ENCODE data around the gene DCPS.

DNA sequence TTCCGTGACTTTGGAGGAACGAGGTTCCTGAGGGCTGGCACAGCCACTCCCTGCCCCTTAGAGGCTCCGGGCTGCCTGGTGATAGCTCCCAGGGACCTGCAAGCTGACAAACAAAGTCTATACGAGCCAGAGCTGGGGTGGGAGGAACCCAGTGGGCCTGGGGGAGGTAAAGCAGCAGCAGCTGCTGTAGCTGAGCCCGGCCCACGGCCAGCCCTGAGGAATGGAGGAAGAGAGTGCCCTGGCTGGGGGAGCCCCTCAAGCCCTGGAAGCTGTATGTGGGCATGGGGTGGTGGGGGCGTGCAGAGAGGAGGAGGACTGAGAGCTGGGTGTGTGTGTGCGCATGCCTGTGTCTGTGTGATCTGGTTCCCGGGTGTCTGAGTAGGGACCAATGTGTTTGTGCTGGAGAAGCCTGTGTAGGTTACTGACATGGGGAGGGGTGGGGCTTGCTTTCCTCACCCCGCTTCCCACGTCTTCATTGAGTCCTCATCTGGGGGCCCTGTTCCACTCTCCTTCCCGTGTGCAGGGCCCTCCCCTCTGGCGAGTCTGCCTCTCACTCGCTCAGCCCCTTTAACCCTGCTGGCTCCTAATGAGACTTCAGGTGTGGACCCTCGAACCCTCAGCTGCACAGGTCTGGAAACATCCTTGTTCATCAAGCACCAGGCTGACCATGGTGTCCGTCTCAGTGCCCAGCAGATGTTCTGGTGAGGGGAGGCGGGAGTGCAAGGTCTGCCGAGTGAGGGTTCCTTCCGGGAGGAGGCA is 62.4 kb downstream of the DCPS start:
- TF ChIP-seq CTCF (IDR thresholded peaks at IDR 0.05 in 2 of 3, conservative IDR thresholded peaks at IDR 0.05 in 1 of 3; ENCODE audit: borderline replicate concordance in 1 of 3, insufficient read depth in 1 of 3, low read depth in 2 of 3, low read length in 2 of 3) (no peak), JUND (IDR thresholded peaks at IDR 0.05) (no peak), SIN3A (IDR thresholded peaks at IDR 0.05; ENCODE audit: low read depth) (no peak)
